Natural killer cell (primary cell): ENCODE measurements around the gene FBLN5. TPM values are rescaled to one million over a fixed set of nuclear protein-coding genes. Genes with fewer than 3 reads are reported as not detected.
A peak's percentile ranks its signal among the peaks of the same experiment; 100 is the strongest.

ENCODE experiments used
- ATAC-seq, 3 donors: fragments of 150-1000 bp in 2 of 3; fragments of 200-7000 bp in 1 of 3; cut with Tn5 transposase; 1 replicate in 1 of 3; 2 replicates in 2 of 3; pipeline ENCODE4 v1.10.0; 2021; ENCODE audit warnings: mild to moderate bottlenecking in 2 of 3, moderate library complexity in 2 of 3
- DNase-seq, 2 donors: peaks; one replicate each; pipeline versions ENCODE4 v3.0.0 to v3.0.0-alpha.2; 2013 to 2021; ENCODE audit warnings: mixed read lengths in 1 of 2
- H3K27ac ChIP-seq: one replicate; pipeline ENCODE4 v1.5.1; 2013; ENCODE audit warnings: mild to moderate bottlenecking, low read length
- H3K27me3 ChIP-seq: one replicate; pipeline ENCODE4 v1.6.1; 2013; ENCODE audit warnings: low read length; ENCODE audit not compliant: control insufficient read depth, insufficient read depth
- H3K36me3 ChIP-seq: one replicate; pipeline ENCODE4 v1.6.1; 2013; ENCODE audit warnings: low read length; ENCODE audit not compliant: control insufficient read depth, insufficient read depth
- H3K4me1 ChIP-seq: one replicate; pipeline ENCODE4 v1.6.1; 2013; ENCODE audit warnings: low read length; ENCODE audit not compliant: control insufficient read depth, insufficient read depth
- H3K4me3 ChIP-seq: one replicate; pipeline ENCODE4 v1.5.1; 2013; ENCODE audit warnings: low read length
- H3K9me3 ChIP-seq: one replicate; pipeline ENCODE4 v1.6.1; 2013; ENCODE audit warnings: low read length; ENCODE audit not compliant: control insufficient read depth, insufficient read depth
- H3K27ac Mint-ChIP-seq, 2 donors: one replicate each; pipeline ENCODE4 v1.8.0; 2022; ENCODE audit warnings: mild to moderate bottlenecking in 2 of 2, mixed read lengths in 2 of 2, moderate library complexity in 1 of 2
- H3K27me3 Mint-ChIP-seq, 2 donors: one replicate each; pipeline ENCODE4 v1.8.0; 2022; ENCODE audit warnings: low read depth in 2 of 2, mixed read lengths in 2 of 2
- H3K36me3 Mint-ChIP-seq: one replicate; pipeline ENCODE4 v1.8.0; 2022; ENCODE audit warnings: mixed read lengths
- H3K4me1 Mint-ChIP-seq, 2 donors: one replicate each; pipeline ENCODE4 v1.8.0; 2022; ENCODE audit warnings: mixed read lengths in 2 of 2
- H3K4me3 Mint-ChIP-seq: one replicate; pipeline ENCODE4 v1.8.0; 2022; ENCODE audit warnings: mild to moderate bottlenecking, moderate library complexity, mixed read lengths
- H3K9me3 Mint-ChIP-seq, 2 donors: one replicate each; pipeline ENCODE4 v1.8.0; 2022; ENCODE audit warnings: mixed read lengths in 2 of 2
- CTCF ChIP-seq: fragments of 200-600 bp; IDR thresholded peaks from one replicate; pipeline ENCODE4 v1.8.0; 2022; ENCODE audit warnings: antibody characterized with exemption
- WGBS: methylation state at CpG from one replicate; pipeline ENCODE4 v1.1.7; 2013; ENCODE audit warnings: missing lambda C conversion rate; ENCODE audit not compliant: insufficient coverage; 5-methylcytosine and 5-hydroxymethylcytosine counted together
- intact Hi-C: fragments of 100-400 bp; cut with micrococcal nuclease; formaldehyde crosslinking; loops from one replicate; pipeline ENCODE4 v1.14.2; 2022
- total RNA-seq, 4 donors: library from RNA; stranded (reverse); fragments of 120-200 nt in 1 of 4; gene quantifications; one replicate each; pipeline versions ENCODE4 v1.2.3 to v1.2.4, GENCODE V29; 2013 to 2022

The FBLN5 gene
- total RNA-seq, 3 donors from 2014 or later (not counting 1 experiment from before 2014, with no cell fraction given): 0.56 to 1.3 (median 1.1) TPM

GRCh38 chr14:91862417-91862816 is 85.1 kb downstream of the FBLN5 start:
- TF ChIP-seq CTCF: no peak
- H3K27ac Mint-ChIP-seq: peak overlapping the region; percentile 66 to 88
- DNase-seq (peak in 1 of 2 donors; percentile 33), ATAC-seq (no peak)
- no peaks in the 10 kb centered on the region for H3K9me3 Mint-ChIP-seq
- H3K36me3 Mint-ChIP-seq: peaks cover 18% of the 10 kb centered on the region
- peaks cover 81% of the 10 kb centered on the region in 2 donors for H3K4me1 Mint-ChIP-seq
- no peaks in the 10 kb centered on the region for H3K27me3 Mint-ChIP-seq
- Histone ChIP-seq H3K4me1 (peaks cover 72% of the 10 kb centered on the region), H3K4me3 (no peak overlapping the region), H3K9me3 (no peaks in the 10 kb centered on the region), H3K27me3 (no peaks in the 10 kb centered on the region), H3K27ac (peak overlapping the region; percentile 21), H3K36me3 (peaks cover 3% of the 10 kb centered on the region)
- intact Hi-C loops: no loop called here
- H3K4me3 Mint-ChIP-seq: peak overlapping the region; percentile 78
- 68% methylated on average over 4 of the region's 4 CpGs for WGBS

GRCh38 chr14:91861091-91861490 is 86.4 kb downstream of the FBLN5 start:
- H3K9me3 ChIP-seq: no peaks in the 10 kb centered on the region
- H3K27me3 Mint-ChIP-seq: no peaks in the 10 kb centered on the region
- H3K4me3 ChIP-seq: no peak overlapping the region
- no peak for TF ChIP-seq CTCF
- WGBS: 70% methylated on average over 2 of the region's 2 CpGs
- H3K9me3 Mint-ChIP-seq: no peaks in the 10 kb centered on the region
- peaks cover 3% of the 10 kb centered on the region for H3K36me3 ChIP-seq
- H3K4me1 ChIP-seq: peaks cover 71% of the 10 kb centered on the region
- H3K27ac ChIP-seq: peak overlapping the region; percentile 59
- peaks cover 18% of the 10 kb centered on the region for H3K36me3 Mint-ChIP-seq
- peak overlapping the region; percentile 77 for H3K4me3 Mint-ChIP-seq
- H3K4me1 Mint-ChIP-seq: peaks cover 67 to 68% of the 10 kb centered on the region in 2 donors
- H3K27ac Mint-ChIP-seq: peak overlapping the region; percentile 88 to 92
- ATAC-seq (peak; percentile 47 to 60 (median 59)), DNase-seq (peak in 1 of 2 donors; percentile 59)
- intact Hi-C loops: no loop called here
- no peaks in the 10 kb centered on the region for H3K27me3 ChIP-seq

- H3K27me3 ChIP-seq: no peaks in the 10 kb centered on the region
- peak overlapping the region; percentile 59 for H3K27ac ChIP-seq
- no peaks in the 10 kb centered on the region for H3K27me3 Mint-ChIP-seq
- H3K36me3 Mint-ChIP-seq: peaks cover 18% of the 10 kb centered on the region
- no peaks in the 10 kb centered on the region for H3K9me3 ChIP-seq
- peaks cover 68 to 74% of the 10 kb centered on the region in 2 donors for H3K4me1 Mint-ChIP-seq
- no peak overlapping the region for H3K4me3 Mint-ChIP-seq
- no peak overlapping the region for H3K4me3 ChIP-seq
- peaks cover 73% of the 10 kb centered on the region for H3K4me1 ChIP-seq
- ATAC-seq (no peak), DNase-seq (no peak)
- intact Hi-C loops: no loop called here
- peaks cover 3% of the 10 kb centered on the region for H3K36me3 ChIP-seq
- TF ChIP-seq CTCF: no peak
- H3K27ac Mint-ChIP-seq: peak overlapping the region; percentile 88 to 92
- no peaks in the 10 kb centered on the region for H3K9me3 Mint-ChIP-seq
These were observed 87.3 kb downstream of the FBLN5 start for GRCh38 chr14:91860238-91860637.
